ENCODE data around the gene CWC27.
"Not testable (repeated sequence)": the region's sequence is repeated elsewhere in the genome, so short reads cannot be mapped to it uniquely, and the experiment has no call there.

The CWC27 gene

DNA sequence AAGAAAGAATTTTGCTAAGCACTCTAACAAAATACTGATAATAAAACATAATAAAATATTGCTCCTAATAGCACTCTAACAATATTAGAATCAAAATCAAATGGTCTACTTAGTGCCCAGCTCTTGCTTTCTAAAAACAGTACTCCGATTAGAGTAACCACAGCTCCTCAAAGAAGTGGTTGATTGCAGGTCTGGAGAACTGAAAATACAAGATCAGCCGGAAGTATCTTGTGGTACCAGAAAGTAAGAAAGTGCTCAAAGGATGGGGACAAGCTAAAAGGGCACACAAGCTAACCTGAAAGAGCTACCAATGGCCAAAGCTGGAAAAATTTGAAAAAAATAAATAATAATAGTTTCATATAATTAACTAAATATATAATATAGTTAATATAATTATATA, 119.2 kb downstream of the CWC27 start:
- no peaks in the 10 kb centered on the region for H3K9me3 ChIP-seq (ENCODE audit: control extremely low read depth in 1 of 5, control insufficient read depth in 4 of 5, insufficient read depth in 2 of 5, low read depth in 1 of 5, low read length in 4 of 5)
- no peak overlapping the region for H3K27ac ChIP-seq (ENCODE audit: insufficient read depth in 1 of 2, low read depth in 1 of 2, low read length in 2 of 2, poor library complexity in 1 of 2, severe bottlenecking in 2 of 2)
- no peak overlapping the region for H3K4me3 ChIP-seq (ENCODE audit: control insufficient read depth in 1 of 7, extremely low read depth in 1 of 7, insufficient read depth in 4 of 7, low read depth in 2 of 7, low read length in 6 of 7)
- H3K4me1 ChIP-seq (ENCODE audit: control extremely low read depth in 1 of 4, control insufficient read depth in 4 of 4, insufficient read depth in 4 of 4, low read length in 3 of 4) = no peaks in the 10 kb centered on the region
- ChIA-PET POLR2A (no interaction called here), CTCF (no interaction called here)
- H3K36me3 ChIP-seq (ENCODE audit: control insufficient read depth in 4 of 4, insufficient read depth in 4 of 4, low read length in 3 of 4) = peaks cover 0 to 2% (median 0%) of the 10 kb centered on the region in 4 experiments
- no peak for DNase-seq
- WGBS (ENCODE audit: insufficient coverage) = 100% methylated on average over 2 of the region's 2 CpGs
- H3K27me3 ChIP-seq (replicated peaks in 2 of 5; ENCODE audit: control insufficient read depth in 4 of 5, insufficient read depth in 5 of 5, low read length in 4 of 5) = no peaks in the 10 kb centered on the region

DNA sequence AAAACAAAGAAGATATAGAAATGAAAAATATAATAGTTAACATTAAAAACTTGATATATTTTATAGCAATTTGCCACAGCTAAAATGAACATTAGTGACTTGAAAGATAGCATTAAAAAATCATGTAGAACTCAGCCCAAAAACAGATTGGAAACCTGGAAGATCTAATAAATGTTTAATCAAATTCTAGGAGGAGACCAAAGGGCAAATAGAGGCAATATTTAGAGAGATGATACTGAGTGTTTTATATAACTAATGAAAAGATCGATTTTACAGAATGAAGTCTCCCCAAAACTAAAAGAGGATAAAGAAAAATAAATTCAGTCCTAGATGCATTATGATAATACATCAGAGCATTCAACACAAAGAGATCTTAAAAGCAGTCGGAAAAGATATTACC, 127.0 kb downstream of the CWC27 start:
- H3K9me3 ChIP-seq (ENCODE audit: control extremely low read depth in 1 of 5, control insufficient read depth in 4 of 5, insufficient read depth in 2 of 5, low read depth in 1 of 5, low read length in 4 of 5) = peaks cover 0 to 13% (median 0%) of the 10 kb centered on the region in 5 experiments
- no peak overlapping the region for H3K4me3 ChIP-seq (ENCODE audit: control insufficient read depth in 1 of 7, extremely low read depth in 1 of 7, insufficient read depth in 4 of 7, low read depth in 2 of 7, low read length in 6 of 7)
- H3K27me3 ChIP-seq (replicated peaks in 2 of 5; ENCODE audit: control insufficient read depth in 4 of 5, insufficient read depth in 5 of 5, low read length in 4 of 5) = no peaks in the 10 kb centered on the region
- DNase-seq = no peak
- peaks cover 0 to 9% (median 2%) of the 10 kb centered on the region in 4 experiments for H3K36me3 ChIP-seq (ENCODE audit: control insufficient read depth in 4 of 4, insufficient read depth in 4 of 4, low read length in 3 of 4)
- H3K4me1 ChIP-seq (ENCODE audit: control extremely low read depth in 1 of 4, control insufficient read depth in 4 of 4, insufficient read depth in 4 of 4, low read length in 3 of 4) = no peaks in the 10 kb centered on the region
- no peak overlapping the region for H3K27ac ChIP-seq (ENCODE audit: insufficient read depth in 1 of 2, low read depth in 1 of 2, low read length in 2 of 2, poor library complexity in 1 of 2, severe bottlenecking in 2 of 2)
- POLR2A ChIA-PET = no interaction called here
- CTCF ChIA-PET = no interaction called here
- 100% methylated on average over 1 of the region's 2 CpGs for WGBS (ENCODE audit: insufficient coverage)

DNA sequence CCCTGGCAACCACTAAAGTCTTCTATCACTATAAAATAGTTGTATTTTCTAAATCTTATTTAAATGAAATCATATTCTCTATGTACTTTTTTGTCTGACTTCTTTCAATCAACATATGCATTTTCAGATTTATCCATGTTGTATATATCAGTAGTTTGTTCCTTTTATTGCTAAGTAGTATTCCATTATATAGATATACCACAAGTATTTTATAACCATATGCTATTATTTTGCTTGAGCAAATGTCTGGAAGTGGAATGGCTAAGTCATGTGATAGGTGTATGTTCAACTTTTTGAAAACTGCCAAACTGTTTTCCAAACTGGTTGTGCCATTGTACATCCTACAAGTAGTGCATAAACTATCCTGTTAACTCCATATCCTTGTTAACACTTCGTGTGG, 131.1 kb downstream of the CWC27 start:
- no peak overlapping the region for H3K4me3 ChIP-seq (ENCODE audit: control insufficient read depth in 1 of 7, extremely low read depth in 1 of 7, insufficient read depth in 4 of 7, low read depth in 2 of 7, low read length in 6 of 7)
- no CpG with 5 or more reads among the region's 1 CpG for WGBS (ENCODE audit: insufficient coverage)
- peaks cover 0 to 13% (median 0%) of the 10 kb centered on the region in 5 experiments for H3K9me3 ChIP-seq (ENCODE audit: control extremely low read depth in 1 of 5, control insufficient read depth in 4 of 5, insufficient read depth in 2 of 5, low read depth in 1 of 5, low read length in 4 of 5)
- DNase-seq = no peak
- no peaks in the 10 kb centered on the region for H3K27me3 ChIP-seq (replicated peaks in 2 of 5; ENCODE audit: control insufficient read depth in 4 of 5, insufficient read depth in 5 of 5, low read length in 4 of 5)
- ChIA-PET CTCF (no interaction called here), POLR2A (no interaction called here)
- no peak overlapping the region for H3K27ac ChIP-seq (ENCODE audit: insufficient read depth in 1 of 2, low read depth in 1 of 2, low read length in 2 of 2, poor library complexity in 1 of 2, severe bottlenecking in 2 of 2)
- H3K36me3 ChIP-seq (ENCODE audit: control insufficient read depth in 4 of 4, insufficient read depth in 4 of 4, low read length in 3 of 4) = peaks cover 0 to 9% (median 2%) of the 10 kb centered on the region in 4 experiments
- H3K4me1 ChIP-seq (ENCODE audit: control extremely low read depth in 1 of 4, control insufficient read depth in 4 of 4, insufficient read depth in 4 of 4, low read length in 3 of 4) = no peaks in the 10 kb centered on the region

DNA sequence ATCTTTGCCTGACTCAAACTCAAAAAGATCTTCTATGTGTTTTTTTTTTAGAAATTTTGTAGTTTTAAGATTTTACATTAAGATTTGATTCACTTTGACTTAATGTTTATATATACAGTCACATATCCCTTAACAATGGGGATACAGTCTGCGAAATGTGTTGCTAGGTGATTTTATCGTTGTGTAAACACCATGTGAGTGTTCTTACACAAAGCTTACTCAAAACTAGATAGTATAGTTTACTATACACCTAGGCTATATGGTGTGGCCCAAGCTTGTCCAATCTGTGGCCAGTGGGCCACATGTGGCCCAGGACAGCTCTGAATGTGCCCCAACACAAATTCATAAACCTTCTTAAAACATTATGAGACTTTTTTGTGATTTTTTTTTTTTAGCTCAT, 131.9 kb downstream of the CWC27 start:
- ChIA-PET POLR2A (interaction anchor here (0.6 kb wide), 1 partner anchor 214 kb away, joined by 4 read pairs; no protein-coding TSS in a partner anchor), CTCF (no interaction called here)
- no peaks in the 10 kb centered on the region for H3K27me3 ChIP-seq (replicated peaks in 2 of 5; ENCODE audit: control insufficient read depth in 4 of 5, insufficient read depth in 5 of 5, low read length in 4 of 5)
- no CpG with 5 or more reads among the region's 2 CpGs for WGBS (ENCODE audit: insufficient coverage)
- DNase-seq = peak in 1 of 3 donors; percentile 3
- H3K4me3 ChIP-seq (ENCODE audit: control insufficient read depth in 1 of 7, extremely low read depth in 1 of 7, insufficient read depth in 4 of 7, low read depth in 2 of 7, low read length in 6 of 7) = no peak overlapping the region
- no peaks in the 10 kb centered on the region for H3K4me1 ChIP-seq (ENCODE audit: control extremely low read depth in 1 of 4, control insufficient read depth in 4 of 4, insufficient read depth in 4 of 4, low read length in 3 of 4)
- H3K9me3 ChIP-seq (ENCODE audit: control extremely low read depth in 1 of 5, control insufficient read depth in 4 of 5, insufficient read depth in 2 of 5, low read depth in 1 of 5, low read length in 4 of 5) = peaks cover 0 to 13% (median 0%) of the 10 kb centered on the region in 5 experiments
- peaks cover 0 to 9% (median 2%) of the 10 kb centered on the region in 4 experiments for H3K36me3 ChIP-seq (ENCODE audit: control insufficient read depth in 4 of 4, insufficient read depth in 4 of 4, low read length in 3 of 4)
- no peak overlapping the region for H3K27ac ChIP-seq (ENCODE audit: insufficient read depth in 1 of 2, low read depth in 1 of 2, low read length in 2 of 2, poor library complexity in 1 of 2, severe bottlenecking in 2 of 2)

DNA sequence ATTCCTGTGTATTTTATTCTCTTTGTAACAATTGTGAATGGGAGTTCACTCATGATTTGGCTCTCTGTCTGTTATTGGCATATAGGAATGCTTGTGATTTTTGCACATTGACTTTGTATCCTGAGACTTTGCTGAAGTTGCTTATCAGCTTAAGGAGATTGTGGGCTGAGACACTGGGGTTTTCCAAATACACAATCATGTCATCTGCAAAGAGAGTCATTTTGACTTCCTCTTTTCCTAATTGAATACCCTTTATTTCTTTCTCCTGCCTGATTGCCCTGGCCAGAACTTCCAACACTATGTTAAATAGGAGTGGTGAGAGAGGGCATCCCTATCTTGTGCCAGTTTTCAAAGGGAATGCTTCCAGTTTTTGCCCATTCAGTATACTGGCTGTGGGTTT, 138.7 kb downstream of the CWC27 start:
- CTCF ChIA-PET; H3K36me3 ChIP-seq (ENCODE audit: control insufficient read depth in 4 of 4, insufficient read depth in 4 of 4, low read length in 3 of 4); H3K27ac ChIP-seq (ENCODE audit: insufficient read depth in 1 of 2, low read depth in 1 of 2, low read length in 2 of 2, poor library complexity in 1 of 2, severe bottlenecking in 2 of 2); POLR2A ChIA-PET; H3K4me1 ChIP-seq (ENCODE audit: control extremely low read depth in 1 of 4, control insufficient read depth in 4 of 4, insufficient read depth in 4 of 4, low read length in 3 of 4); H3K9me3 ChIP-seq (ENCODE audit: control extremely low read depth in 1 of 5, control insufficient read depth in 4 of 5, insufficient read depth in 2 of 5, low read depth in 1 of 5, low read length in 4 of 5); H3K27me3 ChIP-seq (replicated peaks in 2 of 5; ENCODE audit: control insufficient read depth in 4 of 5, insufficient read depth in 5 of 5, low read length in 4 of 5); H3K4me3 ChIP-seq (ENCODE audit: control insufficient read depth in 1 of 7, extremely low read depth in 1 of 7, insufficient read depth in 4 of 7, low read depth in 2 of 7, low read length in 6 of 7): not testable (repeated sequence)
- DNase-seq = peak in 2 of 3 donors; percentile 14 to 18

DNA sequence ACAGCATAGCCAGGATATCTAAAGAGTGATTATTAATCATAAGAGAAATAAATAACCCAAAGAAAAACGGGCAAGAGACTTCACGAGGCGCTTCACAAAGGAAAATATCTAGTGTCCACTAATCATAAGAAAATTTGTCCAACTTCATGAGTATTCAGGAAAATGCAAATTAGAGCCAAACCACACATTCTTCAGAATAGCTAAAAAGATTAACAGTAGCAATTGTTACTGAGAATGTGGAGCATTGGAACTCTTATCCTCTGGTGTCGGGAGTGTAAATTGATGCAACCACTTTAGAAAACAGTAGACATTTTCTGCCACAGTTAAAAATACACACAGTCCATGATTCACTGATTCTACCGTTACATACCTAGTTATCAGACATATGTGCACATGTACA, 145.7 kb downstream of the CWC27 start:
- ChIA-PET CTCF (no interaction called here), POLR2A (no interaction called here)
- Histone ChIP-seq H3K4me3 (ENCODE audit: control insufficient read depth in 1 of 7, extremely low read depth in 1 of 7, insufficient read depth in 4 of 7, low read depth in 2 of 7, low read length in 6 of 7) (no peak overlapping the region), H3K27me3 (replicated peaks in 2 of 5; ENCODE audit: control insufficient read depth in 4 of 5, insufficient read depth in 5 of 5, low read length in 4 of 5) (no peaks in the 10 kb centered on the region), H3K36me3 (ENCODE audit: control insufficient read depth in 4 of 4, insufficient read depth in 4 of 4, low read length in 3 of 4) (peaks cover 2 to 9% (median 4%) of the 10 kb centered on the region in 4 experiments), H3K4me1 (ENCODE audit: control extremely low read depth in 1 of 4, control insufficient read depth in 4 of 4, insufficient read depth in 4 of 4, low read length in 3 of 4) (peaks cover 0 to 14% (median 1%) of the 10 kb centered on the region in 4 experiments), H3K27ac (ENCODE audit: insufficient read depth in 1 of 2, low read depth in 1 of 2, low read length in 2 of 2, poor library complexity in 1 of 2, severe bottlenecking in 2 of 2) (no peak overlapping the region), H3K9me3 (ENCODE audit: control extremely low read depth in 1 of 5, control insufficient read depth in 4 of 5, insufficient read depth in 2 of 5, low read depth in 1 of 5, low read length in 4 of 5) (peaks cover 5 to 19% (median 8%) of the 10 kb centered on the region in 5 experiments)
- 100% methylated on average over 1 of the region's 5 CpGs for WGBS (ENCODE audit: insufficient coverage)
- no peak for DNase-seq

DNA sequence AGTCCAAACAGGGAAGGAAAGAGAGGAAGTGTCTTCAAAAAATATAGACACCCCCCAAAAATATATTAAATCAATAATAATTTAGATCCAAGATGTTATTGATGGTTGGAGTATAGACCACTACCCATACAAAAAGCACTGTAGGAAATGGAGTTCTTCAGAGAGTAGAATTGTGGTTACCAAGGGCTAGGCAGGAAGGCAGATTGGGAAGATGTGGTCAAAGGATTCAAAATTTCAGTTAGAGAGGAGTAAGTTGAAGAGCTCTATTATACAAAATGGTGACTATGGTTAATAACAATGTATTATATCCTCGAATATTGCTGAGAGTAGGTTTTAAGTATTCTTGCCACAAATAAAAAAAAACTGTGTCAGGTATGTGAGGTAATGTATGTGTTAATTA, 149.4 kb downstream of the CWC27 start:
- no peaks in the 10 kb centered on the region for H3K27me3 ChIP-seq (replicated peaks in 2 of 5; ENCODE audit: control insufficient read depth in 4 of 5, insufficient read depth in 5 of 5, low read length in 4 of 5)
- ChIA-PET CTCF (no interaction called here), POLR2A (no interaction called here)
- H3K4me1 ChIP-seq (ENCODE audit: control extremely low read depth in 1 of 4, control insufficient read depth in 4 of 4, insufficient read depth in 4 of 4, low read length in 3 of 4) = peaks cover 0 to 12% (median 1%) of the 10 kb centered on the region in 4 experiments
- H3K9me3 ChIP-seq (ENCODE audit: control extremely low read depth in 1 of 5, control insufficient read depth in 4 of 5, insufficient read depth in 2 of 5, low read depth in 1 of 5, low read length in 4 of 5) = peaks cover 9 to 45% (median 19%) of the 10 kb centered on the region in 5 experiments
- peaks cover 0 to 17% (median 7%) of the 10 kb centered on the region in 4 experiments for H3K36me3 ChIP-seq (ENCODE audit: control insufficient read depth in 4 of 4, insufficient read depth in 4 of 4, low read length in 3 of 4)
- H3K4me3 ChIP-seq (ENCODE audit: control insufficient read depth in 1 of 7, extremely low read depth in 1 of 7, insufficient read depth in 4 of 7, low read depth in 2 of 7, low read length in 6 of 7) = no peak overlapping the region
- no CpG with 5 or more reads among the region's 1 CpG for WGBS (ENCODE audit: insufficient coverage)
- H3K27ac ChIP-seq (ENCODE audit: insufficient read depth in 1 of 2, low read depth in 1 of 2, low read length in 2 of 2, poor library complexity in 1 of 2, severe bottlenecking in 2 of 2) = no peak overlapping the region
- peak in 2 of 3 donors; percentile 7 to 23 for DNase-seq
